Fibroblast of lung (primary cell): ENCODE results near the gene PXDC1. TPM values are rescaled to one million over a fixed set of nuclear protein-coding genes. Genes with fewer than 3 reads are reported as not detected.

Experiments
- DNase-seq, 2 donors: peaks; one replicate each; pipeline versions ENCODE4 v3.0.0 to v3.0.0-alpha.2; 2010; ENCODE audit warnings: low read depth in 2 of 2
- H2AFZ ChIP-seq: 2 replicates; pipeline ENCODE4 v1.5.1; 2012; ENCODE audit warnings: low read length, control low read depth, inconsistent platforms
- H3K27ac ChIP-seq: 2 replicates; pipeline ENCODE4 v1.5.1; 2011; ENCODE audit warnings: low read length, control low read depth; ENCODE audit not compliant: insufficient read depth
- H3K27me3 ChIP-seq: 2 replicates; pipeline ENCODE4 v1.5.1; 2011; ENCODE audit warnings: mild to moderate bottlenecking, low read length; ENCODE audit not compliant: control insufficient read depth, insufficient read depth
- H3K36me3 ChIP-seq: 2 replicates; pipeline ENCODE4 v1.5.1; 2011; ENCODE audit warnings: low read length; ENCODE audit not compliant: control insufficient read depth, insufficient read depth
- H3K4me1 ChIP-seq: 2 replicates; pipeline ENCODE4 v1.5.1; 2011; ENCODE audit warnings: low read length; ENCODE audit not compliant: control insufficient read depth, insufficient read depth; ENCODE audit errors: extremely low read depth
- H3K4me2 ChIP-seq: 2 replicates; pipeline ENCODE4 v1.5.1; 2011; ENCODE audit warnings: low read length, control low read depth; ENCODE audit not compliant: insufficient read depth; ENCODE audit errors: extremely low read depth
- H3K4me3 ChIP-seq, 4 experiments: fragments of 200-600 bp in 1 of 4; sonication (generic) in 1 of 4; replicated peaks in 1 of 4; 2 replicates each; pipeline ENCODE4 v1.5.1; 2011 to 2016; ENCODE audit warnings: low read length in 4 of 4, low read depth in 3 of 4, mild to moderate bottlenecking in 3 of 4, control low read depth in 2 of 4, inconsistent platforms in 1 of 4, mixed read lengths in 1 of 4; ENCODE audit not compliant: insufficient read depth in 1 of 4; ENCODE audit errors: control extremely low read depth in 1 of 4
- H3K79me2 ChIP-seq: 2 replicates; pipeline ENCODE4 v1.5.1; 2012; ENCODE audit warnings: mild to moderate bottlenecking, low read length, inconsistent platforms; ENCODE audit not compliant: control insufficient read depth, insufficient read depth
- H3K9ac ChIP-seq: 2 replicates; pipeline ENCODE4 v1.5.1; 2011; ENCODE audit warnings: mild to moderate bottlenecking, low read length, control low read depth; ENCODE audit not compliant: insufficient read depth
- H3K9me3 ChIP-seq: 2 replicates; pipeline ENCODE4 v1.5.1; 2012; ENCODE audit warnings: low read depth, low read length; ENCODE audit not compliant: control insufficient read depth, insufficient read depth
- H4K20me1 ChIP-seq: 2 replicates; pipeline ENCODE4 v1.5.1; 2011; ENCODE audit warnings: low read length; ENCODE audit not compliant: control insufficient read depth, insufficient read depth; ENCODE audit errors: extremely low read depth
- EZH2 ChIP-seq: IDR thresholded peaks from 2 replicates; pipeline ENCODE4 v1.5.1; 2012; ENCODE audit warnings: low read length, control low read depth, mild to moderate bottlenecking; ENCODE audit errors: missing control alignments
- polyA plus RNA-seq, 2 donors: library from polyadenylated mRNA; depleted of rRNA in 1 of 2; stranded (reverse) in 1 of 2; unstranded in 1 of 2; fragments of >200 nt; gene quantifications; 2 replicates each; pipeline ENCODE4 v1.2.1, GENCODE V29; 2011 to 2012; ENCODE audit warnings: missing spikeins in 1 of 2
- total RNA-seq: library from RNA; depleted of rRNA; stranded (reverse); fragments of >200 nt; gene quantifications from 2 replicates; pipeline ENCODE4 v1.2.1, GENCODE V29; 2014
- TF ChIP-seq, protein P1 (sequence below), 2 donors: IDR thresholded peaks in 1 of 2; conservative IDR thresholded peaks in 1 of 2; 1 replicate in 1 of 2; 2 replicates in 1 of 2; pipeline ENCODE4 v1.5.1; 2011 to 2012; ENCODE audit warnings: low read length in 2 of 2, control low read depth in 1 of 2, inconsistent platforms in 1 of 2, low read depth in 1 of 2, mild to moderate bottlenecking in 1 of 2

The PXDC1 gene
- total and polyA plus RNA-seq, 2 donors (not counting 1 experiment from before 2014, with no cell fraction given): 30.3 to 52.7 TPM

DNA sequence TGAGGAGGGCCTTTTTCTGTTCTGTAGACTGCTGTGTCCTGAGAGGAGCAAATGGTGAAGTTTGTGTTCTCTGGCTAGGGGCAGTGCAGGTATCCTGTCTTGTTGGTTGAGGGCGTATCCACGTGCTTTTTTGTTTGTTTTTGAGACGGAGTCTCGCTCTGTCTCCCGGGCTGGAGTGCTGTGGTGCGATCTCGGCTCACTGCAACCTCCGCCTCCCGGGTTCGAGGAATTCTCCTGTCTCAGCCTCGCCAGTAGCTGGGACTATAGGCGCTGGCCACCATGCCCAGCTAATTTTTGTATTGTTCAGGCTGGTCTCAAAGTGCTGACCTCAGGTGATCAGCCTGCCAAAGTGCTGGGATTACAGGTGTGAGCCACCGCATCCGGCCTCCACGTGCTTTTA is 10.8 kb upstream of the PXDC1 start:
- DNase-seq: no peak
- Histone ChIP-seq H3K4me2 (no peak overlapping the region), H3K27me3 (no peaks in the 10 kb centered on the region), H3K36me3 (no peaks in the 10 kb centered on the region), H3K4me1 (peaks cover 14% of the 10 kb centered on the region), H3K27ac (no peak overlapping the region), H2AFZ (no peak overlapping the region), H3K9ac (no peak overlapping the region), H3K9me3 (no peaks in the 10 kb centered on the region), H3K4me3 (no peak overlapping the region), H3K79me2 (no peaks in the 10 kb centered on the region), H4K20me1 (no peaks in the 10 kb centered on the region)
- TF ChIP-seq, protein P1, sequence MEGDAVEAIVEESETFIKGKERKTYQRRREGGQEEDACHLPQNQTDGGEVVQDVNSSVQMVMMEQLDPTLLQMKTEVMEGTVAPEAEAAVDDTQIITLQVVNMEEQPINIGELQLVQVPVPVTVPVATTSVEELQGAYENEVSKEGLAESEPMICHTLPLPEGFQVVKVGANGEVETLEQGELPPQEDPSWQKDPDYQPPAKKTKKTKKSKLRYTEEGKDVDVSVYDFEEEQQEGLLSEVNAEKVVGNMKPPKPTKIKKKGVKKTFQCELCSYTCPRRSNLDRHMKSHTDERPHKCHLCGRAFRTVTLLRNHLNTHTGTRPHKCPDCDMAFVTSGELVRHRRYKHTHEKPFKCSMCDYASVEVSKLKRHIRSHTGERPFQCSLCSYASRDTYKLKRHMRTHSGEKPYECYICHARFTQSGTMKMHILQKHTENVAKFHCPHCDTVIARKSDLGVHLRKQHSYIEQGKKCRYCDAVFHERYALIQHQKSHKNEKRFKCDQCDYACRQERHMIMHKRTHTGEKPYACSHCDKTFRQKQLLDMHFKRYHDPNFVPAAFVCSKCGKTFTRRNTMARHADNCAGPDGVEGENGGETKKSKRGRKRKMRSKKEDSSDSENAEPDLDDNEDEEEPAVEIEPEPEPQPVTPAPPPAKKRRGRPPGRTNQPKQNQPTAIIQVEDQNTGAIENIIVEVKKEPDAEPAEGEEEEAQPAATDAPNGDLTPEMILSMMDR (conservative IDR thresholded peaks at IDR 0.05 in 1 of 2, IDR thresholded peaks at IDR 0.05 in 1 of 2; ENCODE audit: low read depth in 1 of 2, low read length in 2 of 2): no peak
- TF ChIP-seq EZH2: no peak

DNA sequence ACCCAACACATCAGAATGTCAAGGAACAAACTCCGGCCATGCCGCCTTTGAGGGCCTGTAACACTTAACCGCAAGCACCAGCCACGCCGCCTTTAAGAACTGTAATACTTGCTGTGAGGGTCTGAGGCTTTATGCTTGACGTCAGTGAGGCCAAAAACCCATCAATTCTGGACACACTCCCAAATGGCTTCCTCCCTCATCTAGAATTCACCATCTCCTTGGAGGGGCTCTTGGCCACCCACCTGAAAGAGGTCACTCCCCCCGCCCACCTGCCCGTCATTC is 10.4 kb upstream of the PXDC1 start:
- DNase-seq: no peak
- H3K9ac ChIP-seq: no peak overlapping the region

DNA sequence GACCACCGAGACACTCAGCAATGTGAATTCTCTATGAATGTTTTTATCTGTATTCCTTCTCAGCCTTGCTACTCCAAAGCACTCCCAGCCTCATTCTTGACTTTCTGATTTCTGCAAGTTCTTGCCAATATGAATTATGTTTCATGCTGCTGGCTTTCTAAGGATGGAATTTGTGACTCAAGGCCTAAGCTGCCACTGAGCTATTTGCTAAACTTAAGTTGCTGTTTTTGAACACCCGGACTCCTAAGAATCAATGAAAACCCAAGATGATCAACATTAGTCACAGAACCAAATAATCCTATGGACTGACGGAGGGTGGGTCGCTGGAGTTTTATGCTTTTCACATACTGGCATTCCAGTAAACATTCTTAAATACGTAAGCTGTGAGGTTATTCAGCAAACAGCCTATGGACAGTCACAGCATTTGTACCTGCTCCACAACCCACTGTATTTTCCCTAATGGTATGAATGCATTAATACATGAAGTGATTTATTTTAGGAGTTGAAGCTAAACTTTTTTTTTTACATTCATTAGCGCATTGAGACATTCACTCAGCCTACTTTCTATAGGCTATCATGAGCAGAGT is 8.2 kb upstream of the PXDC1 start:
- H3K4me3 ChIP-seq: no peak overlapping the region
- peak overlapping the region; percentile 77 for H3K4me2 ChIP-seq
- H3K27me3 ChIP-seq: no peaks in the 10 kb centered on the region
- peak overlapping the region; percentile 48 for H3K27ac ChIP-seq
- no peaks in the 10 kb centered on the region for H3K79me2 ChIP-seq
- peak; percentile 85 to 96 for DNase-seq
- H3K4me1 ChIP-seq: peaks cover 12% of the 10 kb centered on the region
- H3K9me3 ChIP-seq: no peaks in the 10 kb centered on the region
- H2AFZ ChIP-seq: no peak overlapping the region
- TF ChIP-seq EZH2: no peak
- TF ChIP-seq, protein P1 (conservative IDR thresholded peaks at IDR 0.05 in 1 of 2, IDR thresholded peaks at IDR 0.05 in 1 of 2; ENCODE audit: low read depth in 1 of 2, low read length in 2 of 2): no peak
- no peaks in the 10 kb centered on the region for H4K20me1 ChIP-seq
- H3K9ac ChIP-seq: no peak overlapping the region
- no peaks in the 10 kb centered on the region for H3K36me3 ChIP-seq

More for the DNA sequence above, 10.4 kb upstream of the PXDC1 start:
- H3K27ac ChIP-seq: no peak overlapping the region
- no peak overlapping the region for H2AFZ ChIP-seq
- no peak overlapping the region for H3K4me2 ChIP-seq
- no peaks in the 10 kb centered on the region for H3K36me3 ChIP-seq
- H3K4me3 ChIP-seq: no peak overlapping the region
- H3K4me1 ChIP-seq: peaks cover 14% of the 10 kb centered on the region
- no peaks in the 10 kb centered on the region for H4K20me1 ChIP-seq
- no peaks in the 10 kb centered on the region for H3K27me3 ChIP-seq
- H3K9me3 ChIP-seq: no peaks in the 10 kb centered on the region
- H3K79me2 ChIP-seq: no peaks in the 10 kb centered on the region
- TF ChIP-seq, protein P1 (conservative IDR thresholded peaks at IDR 0.05 in 1 of 2, IDR thresholded peaks at IDR 0.05 in 1 of 2; ENCODE audit: low read depth in 1 of 2, low read length in 2 of 2): no peak
- no peak for TF ChIP-seq EZH2
